ENCODE data around the gene SETMAR.

- no peak for TF ChIP-seq CTCF (IDR thresholded peaks at IDR 0.05)
- TF ChIP-seq POLR2A (IDR thresholded peaks at IDR 0.05): no peak
Observed at GRCh38 chr3:4340077-4340410, 36.9 kb downstream of the SETMAR start.
